ENCODE data around the gene NLRP1.

DNA sequence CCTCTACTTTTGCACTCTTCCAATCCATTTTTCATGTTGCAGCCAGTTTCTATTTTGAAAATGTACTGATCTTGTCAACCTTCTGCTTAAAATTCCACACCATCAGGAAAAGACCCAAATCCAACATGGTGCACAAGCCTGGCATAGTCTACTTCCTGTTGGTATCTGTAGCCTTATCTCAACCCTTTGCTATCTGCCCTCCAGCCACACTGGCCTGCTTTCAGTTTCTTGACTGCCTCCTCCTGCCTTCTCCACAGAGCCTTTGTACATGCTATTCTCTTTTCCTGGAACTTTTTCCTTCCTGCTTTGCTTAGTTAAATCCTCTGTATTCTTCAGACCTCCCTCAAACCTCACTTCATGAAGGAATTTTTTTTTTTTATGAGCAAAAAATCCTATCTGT lies 31.5 kb downstream of the NLRP1 start:
- TF ChIP-seq REST (IDR thresholded peaks at IDR 0.05; ENCODE audit: insufficient read depth in 1 of 2, low read depth in 2 of 2, low read length in 2 of 2) (no peak), POLR2AphosphoS5 (IDR thresholded peaks at IDR 0.05; ENCODE audit: low read depth, low read length) (no peak), TAF1 (IDR thresholded peaks at IDR 0.05; ENCODE audit: borderline replicate concordance, insufficient read depth, low read length) (no peak), SIN3A (IDR thresholded peaks at IDR 0.05; ENCODE audit: borderline replicate concordance, insufficient read depth, low read length) (no peak)
